BJ (cell line): Measurements from ENCODE around the gene SCYL1. TPM values are rescaled to one million over a fixed set of nuclear protein-coding genes. Genes with fewer than 3 reads are reported as not detected.
"Not testable (repeated sequence)": the region's sequence is repeated elsewhere in the genome, so short reads cannot be mapped to it uniquely, and the experiment has no call there.

Experiments used
- CTCF ChIA-PET: fragments of 350-600 bp; formaldehyde crosslinking; extraction: SDS; loops from one replicate; lab custom pipeline; 2021; ENCODE audit warnings: antibody characterized with exemption, inconsistent platforms; lab: Yijun Ruan, JAX
- POLR2A ChIA-PET: fragments of 300-600 bp; sonication (Branson Sonifier 250); formaldehyde crosslinking; extraction: SDS; loops from one replicate; lab custom pipeline; 2021; ENCODE audit warnings: antibody characterized with exemption; lab: Charles Lee
- DNase-seq: peaks from one replicate; pipeline ENCODE4 v3.0.0-alpha.2; 2011; ENCODE audit warnings: low read depth
- H3K27me3 ChIP-seq: 2 replicates; pipeline ENCODE4 v1.6.0; 2011; ENCODE audit warnings: low read length; ENCODE audit not compliant: control insufficient read depth, insufficient read depth
- H3K36me3 ChIP-seq: 2 replicates; pipeline ENCODE4 v1.5.1; 2011; ENCODE audit warnings: low read length; ENCODE audit not compliant: control insufficient read depth, insufficient read depth
- H3K4me3 ChIP-seq: 2 replicates; pipeline ENCODE4 v1.5.1; 2011; ENCODE audit warnings: low read depth, mild to moderate bottlenecking, control low read depth, low read length
- polyA plus RNA-seq: library from polyadenylated mRNA; depleted of rRNA; stranded (reverse); fragments of >200 nt; gene quantifications from 2 replicates; pipeline ENCODE4 v1.2.3, GENCODE V29; 2011
- TF ChIP-seq, protein P1 (sequence below): IDR thresholded peaks from 2 replicates; pipeline ENCODE4 v1.5.1; 2011; ENCODE audit warnings: low read depth, mild to moderate bottlenecking, control low read depth, inconsistent platforms, low read length, moderate library complexity; ENCODE audit not compliant: insufficient read depth

The SCYL1 gene
- polyA plus RNA-seq, 1 experiment, result 134 TPM

DNA sequence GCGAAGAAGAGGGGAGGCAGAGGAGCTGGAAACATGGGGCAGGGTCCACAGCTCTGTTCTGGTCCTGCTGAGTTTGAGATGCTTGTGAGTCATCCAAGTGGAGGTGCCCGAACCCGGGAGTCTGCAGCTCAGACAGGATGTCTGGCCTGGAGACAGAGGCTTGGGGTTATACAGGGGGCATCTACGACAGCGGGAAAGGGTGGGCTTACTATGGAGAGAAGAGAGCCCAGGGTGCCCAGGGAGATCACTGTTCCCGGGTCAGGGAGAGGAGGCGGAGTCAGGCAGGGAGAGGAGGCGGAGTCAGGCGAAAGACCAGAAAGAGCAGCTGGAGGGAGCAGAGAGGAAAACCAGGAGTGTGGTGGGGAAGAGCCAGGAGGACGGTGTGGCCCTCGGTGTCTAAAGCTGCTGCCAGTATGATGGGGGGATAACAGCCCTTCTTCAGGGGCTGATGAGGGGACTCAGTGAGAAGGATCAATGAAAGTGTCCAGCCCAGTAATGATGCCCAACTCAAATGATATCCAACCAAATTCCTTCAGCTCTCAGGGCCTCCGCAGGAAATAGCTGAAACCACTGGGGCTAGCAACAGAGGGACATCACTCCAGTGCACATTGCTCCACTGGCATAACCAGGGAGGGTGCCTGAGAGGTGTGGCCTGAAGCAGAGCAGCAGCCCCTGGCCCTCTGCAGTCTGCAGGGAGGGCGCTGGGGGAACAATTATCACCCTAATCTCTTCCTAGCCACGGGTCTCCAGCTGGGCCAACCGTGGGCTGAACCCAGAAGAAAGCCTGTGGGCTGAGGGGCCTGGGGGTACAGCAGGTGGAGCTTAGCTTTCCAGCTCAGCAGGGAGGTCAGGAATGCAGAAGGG lies 35.9 kb downstream of the SCYL1 start:
- no peaks in the 10 kb centered on the region for H3K36me3 ChIP-seq
- H3K27me3 ChIP-seq, result no peaks in the 10 kb centered on the region
- POLR2A ChIA-PET, result interaction anchor here (1.9 kb wide), 1 partner anchor 12 kb away, joined by 4 read pairs; the partner anchor contains the start of gene FAM89B
- DNase-seq, result no peak
- H3K4me3 ChIP-seq, result no peak overlapping the region
- TF ChIP-seq, protein P1, sequence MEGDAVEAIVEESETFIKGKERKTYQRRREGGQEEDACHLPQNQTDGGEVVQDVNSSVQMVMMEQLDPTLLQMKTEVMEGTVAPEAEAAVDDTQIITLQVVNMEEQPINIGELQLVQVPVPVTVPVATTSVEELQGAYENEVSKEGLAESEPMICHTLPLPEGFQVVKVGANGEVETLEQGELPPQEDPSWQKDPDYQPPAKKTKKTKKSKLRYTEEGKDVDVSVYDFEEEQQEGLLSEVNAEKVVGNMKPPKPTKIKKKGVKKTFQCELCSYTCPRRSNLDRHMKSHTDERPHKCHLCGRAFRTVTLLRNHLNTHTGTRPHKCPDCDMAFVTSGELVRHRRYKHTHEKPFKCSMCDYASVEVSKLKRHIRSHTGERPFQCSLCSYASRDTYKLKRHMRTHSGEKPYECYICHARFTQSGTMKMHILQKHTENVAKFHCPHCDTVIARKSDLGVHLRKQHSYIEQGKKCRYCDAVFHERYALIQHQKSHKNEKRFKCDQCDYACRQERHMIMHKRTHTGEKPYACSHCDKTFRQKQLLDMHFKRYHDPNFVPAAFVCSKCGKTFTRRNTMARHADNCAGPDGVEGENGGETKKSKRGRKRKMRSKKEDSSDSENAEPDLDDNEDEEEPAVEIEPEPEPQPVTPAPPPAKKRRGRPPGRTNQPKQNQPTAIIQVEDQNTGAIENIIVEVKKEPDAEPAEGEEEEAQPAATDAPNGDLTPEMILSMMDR, result no peak
- CTCF ChIA-PET, result interaction anchor here (1.5 to 4.5 kb wide), 6 partner anchors 10 to 77 kb away, joined by 3 to 31 read pairs (median 8); partner anchors contain the start of genes FAM89B, SIPA1 and ZNRD2

DNA sequence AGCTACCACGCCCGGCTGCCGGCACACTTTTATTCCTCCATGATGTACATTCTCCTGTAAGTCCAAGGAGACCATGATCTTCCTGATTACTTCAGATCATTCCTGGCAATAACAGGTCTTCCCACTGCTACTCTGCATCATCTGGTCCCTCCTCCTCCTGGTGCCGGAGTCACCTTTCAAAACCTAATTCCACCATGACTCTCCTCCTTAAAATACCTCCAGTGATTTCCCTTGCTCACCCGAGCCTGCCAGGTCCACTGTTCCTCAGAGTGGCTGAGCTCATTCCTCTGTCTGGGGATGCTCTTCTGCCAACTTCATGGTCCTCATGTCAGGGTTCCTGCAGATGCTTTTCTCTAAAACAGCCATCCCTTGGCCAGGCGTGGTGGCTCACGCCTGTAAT lies 37.1 kb downstream of the SCYL1 start:
- DNase-seq, result no peak
- Histone ChIP-seq H3K36me3 (no peaks in the 10 kb centered on the region; the same call in 1 of the 2 replicates), H3K4me3 (no peak overlapping the region), H3K27me3 (no peaks in the 10 kb centered on the region)
- TF ChIP-seq, protein P1, result no peak
- POLR2A ChIA-PET, result no interaction called here
- CTCF ChIA-PET, result interaction anchor here (1.5 to 4.5 kb wide), 2 partner anchors 21 to 76 kb away, joined by 3 to 31 read pairs; partner anchors contain the start of gene SIPA1

DNA sequence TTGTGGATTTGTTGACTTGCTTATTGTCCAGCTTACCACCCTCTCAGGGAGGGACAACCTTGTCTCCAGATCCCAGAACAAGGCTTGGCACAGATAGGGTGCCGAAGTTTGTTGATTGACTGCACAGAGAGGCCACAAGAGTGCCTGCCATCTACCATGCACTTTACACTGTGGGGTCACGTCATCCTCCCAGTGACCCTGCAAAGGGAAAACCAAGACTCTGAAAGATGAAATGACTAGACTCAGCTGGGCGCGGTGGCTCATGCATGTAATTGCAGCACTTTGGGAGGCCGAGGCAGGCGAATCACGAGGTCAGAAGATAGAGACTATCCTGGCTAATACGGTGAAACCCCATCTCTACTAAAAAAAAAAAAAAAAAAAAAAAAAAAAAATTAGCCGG lies 37.9 kb downstream of the SCYL1 start:
- no peaks in the 10 kb centered on the region for H3K27me3 ChIP-seq
- no peak overlapping the region for H3K4me3 ChIP-seq
- DNase-seq, result no peak
- no peaks in the 10 kb centered on the region; the same call in 1 of the 2 replicates for H3K36me3 ChIP-seq
- TF ChIP-seq, protein P1, result no peak
- CTCF ChIA-PET, result interaction anchor here (4.5 kb wide), 1 partner anchor 21 kb away, joined by 31 read pairs; no protein-coding TSS in a partner anchor
- POLR2A ChIA-PET, result no interaction called here

DNA sequence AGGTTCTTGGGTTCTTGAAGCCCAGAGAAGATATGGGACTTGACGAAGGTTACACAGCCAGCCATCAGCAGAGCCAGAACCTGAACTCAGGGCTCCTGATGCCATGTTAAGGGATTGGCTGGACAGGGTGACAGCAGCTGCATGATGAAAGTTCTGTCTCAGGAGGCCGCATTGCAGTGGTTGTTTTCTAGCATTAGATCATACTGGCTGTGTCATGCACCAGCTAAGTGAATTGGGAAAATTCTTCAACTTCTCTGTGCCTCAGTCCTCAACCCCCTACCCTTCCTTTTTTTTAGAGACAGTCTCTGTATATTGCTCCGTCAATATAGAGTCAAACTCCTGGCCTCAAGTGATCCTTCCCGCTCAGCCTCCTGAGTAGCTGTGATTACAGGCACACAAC lies 38.7 kb downstream of the SCYL1 start:
- TF ChIP-seq, protein P1, result no peak
- Histone ChIP-seq H3K36me3 (no peaks in the 10 kb centered on the region; the same call in 1 of the 2 replicates), H3K27me3 (no peaks in the 10 kb centered on the region), H3K4me3 (no peak overlapping the region)
- ChIA-PET CTCF (interaction anchor here (0.6 to 0.7 kb wide), 2 partner anchors 26 to 30 kb away, joined by 4 read pairs; no protein-coding TSS in a partner anchor), POLR2A (no interaction called here)
- DNase-seq, result no peak

DNA sequence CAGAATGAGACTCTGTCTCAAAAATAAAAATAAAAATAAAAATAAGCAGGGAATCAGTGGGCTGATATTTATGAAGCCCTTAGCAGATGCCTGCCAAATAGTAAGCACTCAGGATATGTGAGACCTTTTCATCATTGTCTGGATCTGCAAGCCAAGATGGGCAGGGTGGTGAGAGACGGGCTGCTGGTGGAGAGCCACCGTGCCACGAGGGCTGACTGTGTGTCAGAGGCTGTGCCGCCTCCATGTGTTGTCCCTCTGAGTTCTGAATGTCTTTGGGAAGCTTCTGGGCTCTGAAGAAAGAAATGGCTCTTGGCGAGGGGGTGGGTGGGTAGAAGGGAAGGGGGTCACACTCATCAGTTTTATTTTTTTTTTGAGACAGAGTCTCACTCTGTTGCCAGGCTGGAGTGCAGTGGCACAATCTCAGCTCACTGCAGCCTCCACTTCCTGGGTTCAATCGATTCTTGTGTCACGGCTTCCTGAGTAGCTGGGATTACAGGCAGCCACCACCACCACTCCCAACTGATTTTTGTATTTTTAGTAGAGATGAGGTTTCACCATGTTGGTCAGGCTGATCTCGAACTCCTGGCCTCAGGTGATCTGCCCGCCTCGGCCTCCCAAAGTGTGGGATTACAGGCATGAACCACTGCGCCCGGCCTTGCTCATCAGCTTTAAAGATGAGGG lies 40.1 kb downstream of the SCYL1 start:
- CTCF ChIA-PET, result interaction anchor here (1.3 to 3.4 kb wide), 2 partner anchors 24 to 29 kb away, joined by 3 to 22 read pairs; no protein-coding TSS in a partner anchor
- H3K4me3 ChIP-seq, POLR2A ChIA-PET, H3K27me3 ChIP-seq, DNase-seq, H3K36me3 ChIP-seq: not testable (repeated sequence)
